Fibroblast of skin of left quadriceps (primary cell): ENCODE measurements around the gene MEGF9.
A peak's percentile ranks its signal among the peaks of the same experiment; 100 is the strongest.
"Not testable (repeated sequence)": the region's sequence is repeated elsewhere in the genome, so short reads cannot be mapped to it uniquely, and the experiment has no call there.

ENCODE experiments used
- DNase-seq, 2 experiments: peaks; one replicate each; pipeline ENCODE4 v3.0.0-alpha.2; 2013; ENCODE audit warnings: low read depth in 2 of 2

The MEGF9 gene

DNA sequence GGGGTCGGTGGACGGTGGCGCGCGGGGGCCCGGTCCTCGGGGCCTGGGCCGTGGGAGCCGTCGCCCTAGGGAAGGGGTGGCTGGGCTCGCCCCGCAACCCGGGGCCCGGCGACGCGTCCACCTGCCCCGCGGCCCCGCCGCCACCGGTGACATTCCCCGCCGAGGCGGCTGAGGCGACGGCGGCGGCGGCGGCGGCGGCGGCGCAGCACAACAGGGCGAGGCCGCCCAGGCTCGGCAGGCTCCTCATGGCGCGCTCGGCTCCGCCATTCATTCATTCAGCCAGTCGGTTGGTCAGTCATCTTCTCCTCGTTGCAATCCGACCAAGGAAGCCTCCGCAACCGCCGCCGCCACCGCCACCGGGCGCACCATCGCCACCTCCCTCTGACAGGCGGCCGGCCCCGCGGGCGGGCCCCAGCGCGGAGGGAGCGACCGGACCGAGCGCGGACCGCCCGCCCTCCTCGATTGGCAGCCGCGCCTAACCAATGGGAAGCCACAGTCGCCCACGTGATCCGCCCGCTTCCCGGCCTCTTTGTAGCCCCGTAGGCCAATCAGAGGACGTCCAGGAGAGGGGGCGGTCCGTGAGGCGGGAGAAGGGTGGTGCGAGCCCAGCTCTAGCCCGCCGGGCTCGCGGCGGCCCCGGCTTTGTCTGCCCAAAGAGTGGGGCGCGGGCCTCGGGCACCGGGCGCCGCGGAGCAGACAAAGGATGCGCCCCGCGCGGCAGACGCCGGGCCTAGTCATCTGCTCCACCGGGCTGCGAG is at the start of gene MEGF9:
TSS of gene MEGF9 (minus strand) at position 383 of the 758 bp plus-strand sequence. CDS start at position 271, 112 bp downstream.
- DNase-seq = peak; percentile 95 to 96

- no peak for DNase-seq
These were observed 46.7 kb upstream of the MEGF9 start for GRCh38 chr9:120761006-120761405.

- DNase-seq = no peak
These were observed 45.6 kb upstream of the MEGF9 start for GRCh38 chr9:120759755-120760400.

DNA sequence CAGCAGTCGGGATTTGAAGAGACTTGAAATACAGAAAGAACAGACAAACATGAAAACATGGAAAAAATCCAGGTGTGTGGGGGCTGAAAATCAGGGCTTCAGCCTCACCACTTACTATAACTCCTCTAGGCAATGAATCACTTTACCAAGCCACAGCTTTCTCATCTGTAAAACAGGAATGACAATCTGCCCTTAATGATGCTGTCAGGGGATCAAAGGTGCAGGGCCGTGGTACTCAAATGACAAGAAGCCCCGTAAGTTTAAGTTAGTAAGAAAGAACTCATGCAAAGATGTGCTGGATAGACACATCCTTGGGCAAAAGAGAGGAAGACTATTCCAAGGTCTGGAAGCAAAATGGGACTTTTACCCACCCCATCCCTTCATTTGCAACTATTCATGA is 44.3 kb upstream of the MEGF9 start:
- no peak for DNase-seq

DNA sequence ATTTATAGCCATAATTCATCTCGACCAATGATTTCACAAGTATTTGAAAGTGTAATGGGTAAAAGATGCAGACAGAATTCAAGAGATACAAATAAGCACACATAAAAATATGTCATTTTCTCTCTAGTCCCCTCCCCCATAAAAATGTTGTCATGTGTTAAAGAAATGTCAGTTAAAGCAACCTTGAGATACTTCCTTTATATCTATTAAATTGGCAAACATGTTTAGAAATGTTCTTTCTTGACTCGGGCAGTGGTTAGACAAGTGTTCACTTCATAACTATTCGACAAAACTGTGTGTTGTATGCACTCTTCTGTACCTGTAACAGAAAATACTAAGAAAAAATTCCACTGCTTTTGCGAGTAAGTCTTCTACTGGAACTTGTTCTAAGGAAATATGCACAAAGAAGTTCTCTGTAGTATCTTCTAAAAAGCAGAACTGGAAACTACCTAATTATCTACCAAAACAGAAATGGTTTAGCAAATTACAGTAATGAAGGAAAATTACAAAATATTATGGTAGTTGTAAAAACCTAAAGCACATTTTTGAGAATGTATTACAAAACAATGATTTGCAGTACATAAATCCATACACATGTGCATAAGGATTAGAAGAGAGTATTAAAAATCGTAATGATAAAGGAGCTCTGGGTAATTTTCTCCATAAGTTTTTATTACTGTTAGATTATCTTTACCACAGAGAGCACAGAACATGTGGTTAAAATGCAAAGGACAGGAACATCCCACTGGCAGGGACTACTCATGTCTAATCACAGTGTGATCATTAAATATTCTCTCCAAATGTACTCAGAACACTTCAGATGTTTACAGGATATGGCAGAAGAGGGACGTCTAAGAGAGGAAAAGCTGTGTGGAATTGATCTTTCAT is 43.0 kb upstream of the MEGF9 start:
- DNase-seq = no peak

DNA sequence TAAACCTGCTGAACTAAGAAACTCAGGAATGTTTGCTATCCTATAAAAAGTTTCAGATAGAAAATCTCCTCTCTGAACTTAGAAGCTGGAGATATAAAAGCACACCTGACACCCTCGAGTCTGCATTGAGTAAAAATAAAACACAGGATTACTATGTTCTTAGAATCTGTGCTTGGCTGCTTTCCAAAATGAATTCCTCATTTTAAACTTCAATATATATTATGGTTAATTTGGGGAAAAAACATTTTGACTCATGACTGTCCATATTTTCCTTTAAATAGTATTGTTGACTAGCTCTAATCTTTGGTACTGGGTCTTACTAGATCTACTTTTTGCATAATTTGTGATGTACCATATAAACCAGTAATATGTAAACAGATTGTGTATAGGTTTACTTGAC is 42.3 kb upstream of the MEGF9 start:
- no peak for DNase-seq

DNA sequence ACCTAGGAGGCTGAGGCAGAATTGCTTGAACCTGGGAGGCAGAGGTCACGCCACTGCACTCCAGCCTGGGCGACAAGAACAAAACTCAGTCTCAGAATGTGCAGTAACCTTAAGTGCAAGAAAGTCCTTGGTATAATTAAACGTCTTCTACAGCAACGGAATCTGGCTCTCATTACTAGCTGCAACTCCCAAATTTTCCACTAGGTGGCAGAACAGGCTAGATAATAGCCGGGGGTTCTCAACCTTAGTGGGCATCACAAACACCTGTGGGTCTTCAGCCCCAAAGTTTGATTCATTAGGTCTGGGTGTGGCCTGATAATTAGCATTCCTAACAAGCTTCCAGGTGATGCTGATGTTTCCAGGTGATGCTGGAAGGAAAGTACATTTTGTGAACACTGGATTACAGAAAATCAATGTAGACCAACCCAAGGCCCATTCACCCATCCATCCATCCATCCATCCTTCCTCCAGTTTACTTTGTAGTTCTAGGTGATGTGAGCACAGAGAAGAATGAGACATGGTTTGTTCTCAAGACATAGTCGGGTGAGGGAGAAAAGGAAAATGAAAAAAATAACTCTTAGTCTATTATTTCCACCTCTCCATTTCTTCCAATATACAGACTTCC is 41.7 kb upstream of the MEGF9 start:
- peak; percentile 16 to 18 for DNase-seq

GRCh38 chr9:120755044-120755443 is 40.8 kb upstream of the MEGF9 start:
- no peak for DNase-seq

DNA sequence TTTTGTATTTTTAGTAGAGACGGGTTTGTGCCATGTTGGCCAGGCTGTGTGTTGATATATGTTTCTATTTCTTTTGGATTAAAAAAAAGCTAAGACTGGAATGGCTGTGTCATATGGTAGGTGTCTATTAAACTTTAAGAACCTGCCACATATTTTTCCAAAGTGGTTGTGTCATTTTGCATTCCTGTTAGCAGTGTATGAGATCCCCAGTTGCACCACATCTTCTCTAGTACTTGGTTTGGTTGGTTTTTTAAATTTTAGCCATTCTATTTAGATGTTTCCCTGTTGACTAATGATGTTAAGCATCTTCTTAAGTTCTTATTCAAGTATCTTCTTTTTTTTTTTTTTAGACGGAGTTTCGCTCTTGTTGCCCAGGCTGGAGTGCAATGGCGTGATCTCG is 36.2 kb upstream of the MEGF9 start:
- no peak for DNase-seq

DNA sequence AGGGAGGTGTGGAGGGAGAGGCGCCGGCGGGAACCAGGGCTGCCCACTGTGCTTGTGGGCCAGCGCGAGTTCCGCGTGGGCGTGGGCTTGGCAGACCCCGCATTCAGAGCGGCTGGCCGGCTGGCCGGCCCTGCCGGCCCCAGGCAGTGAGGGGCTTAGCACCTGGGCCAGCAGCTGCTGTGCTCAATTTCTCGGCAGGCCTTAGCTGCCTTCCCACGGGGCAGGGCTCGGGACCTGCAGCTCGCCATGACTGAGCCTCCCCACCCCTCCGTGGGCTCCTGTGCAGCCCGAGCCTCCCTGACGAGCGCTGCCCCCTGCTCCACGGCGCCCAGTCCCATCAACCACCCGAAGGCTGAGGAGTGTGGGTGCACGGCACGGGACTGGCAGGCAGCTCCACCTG is 32.1 kb upstream of the MEGF9 start:
- not testable (repeated sequence) for DNase-seq

DNA sequence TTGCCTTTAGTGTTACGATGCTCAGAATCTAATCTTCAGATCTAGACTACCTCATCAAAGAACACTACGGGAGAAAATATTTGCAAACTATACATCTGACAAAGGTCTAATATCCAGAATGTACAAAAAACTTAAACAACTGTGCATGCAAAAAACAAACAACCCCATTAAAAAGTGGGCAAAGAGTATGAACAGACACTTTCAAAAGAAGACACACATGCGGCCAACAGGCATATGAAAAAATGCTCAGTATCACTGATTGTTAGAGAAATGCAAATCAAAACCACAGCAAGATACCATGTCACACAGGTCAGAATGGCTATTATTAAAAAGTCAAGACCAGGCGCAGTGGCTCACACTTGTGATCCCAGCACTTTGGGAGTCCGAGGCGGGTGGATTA is 31.0 kb upstream of the MEGF9 start:
- DNase-seq = no peak

- DNase-seq = no peak
These were observed 28.7 kb upstream of the MEGF9 start for GRCh38 chr9:120742951-120743416.

DNA sequence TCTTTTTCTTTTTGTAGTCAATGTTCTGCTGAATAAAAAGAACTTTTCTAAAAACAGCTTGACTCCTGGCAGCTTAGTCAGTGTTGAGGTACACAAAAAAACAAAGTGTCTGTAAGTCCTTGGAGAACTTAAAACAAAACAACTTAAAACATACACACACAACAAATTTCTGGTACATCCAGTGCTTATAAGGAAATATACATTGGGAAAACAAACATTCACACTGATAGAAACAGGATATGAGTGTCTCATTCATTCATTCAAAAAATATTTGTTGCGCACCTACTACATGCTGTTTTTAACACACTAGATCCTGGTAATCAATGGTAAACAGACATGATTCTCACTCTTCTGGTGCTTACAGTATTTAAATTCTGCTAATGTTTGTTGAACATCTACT is 27.4 kb upstream of the MEGF9 start:
- no peak for DNase-seq

DNA sequence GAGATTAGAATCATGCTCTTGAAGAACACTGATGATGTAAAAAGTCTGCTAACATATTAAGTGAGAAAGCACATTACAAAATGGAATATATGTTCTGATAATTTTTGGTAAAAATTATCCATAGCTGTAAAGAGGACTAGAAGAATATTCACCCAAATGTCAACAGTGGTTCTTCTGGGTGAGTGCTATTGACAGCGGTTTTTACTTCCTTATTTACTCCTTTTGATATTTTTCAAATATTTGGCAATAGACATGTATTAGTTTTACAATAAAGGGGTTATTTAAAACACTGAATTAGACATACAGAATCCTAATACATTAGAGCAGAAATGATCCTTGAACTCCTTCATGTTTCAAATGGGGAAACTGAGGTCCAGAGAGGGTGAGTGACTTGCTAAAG is 26.9 kb upstream of the MEGF9 start:
- no peak for DNase-seq

DNA sequence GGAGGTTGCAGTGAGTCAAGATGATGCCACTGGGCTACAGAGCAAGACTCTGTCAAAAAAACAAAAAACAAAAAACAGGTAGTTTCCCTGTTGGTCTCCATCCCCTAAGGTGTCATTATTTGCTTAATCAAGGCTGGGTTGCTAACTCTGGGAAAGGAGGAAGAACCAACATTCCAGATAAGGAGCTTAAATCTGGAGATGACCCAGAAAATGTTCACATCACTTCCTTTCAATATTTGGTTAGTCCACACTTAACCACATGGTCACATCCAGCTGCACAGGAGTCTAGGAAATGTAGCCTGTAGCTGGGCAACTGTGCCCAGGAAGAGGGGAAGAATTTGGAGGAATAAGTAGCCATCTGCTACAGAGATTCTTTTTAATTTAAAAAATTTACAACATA is 25.9 kb upstream of the MEGF9 start:
- no peak for DNase-seq

GRCh38 chr9:120737416-120738165 is 23.3 kb upstream of the MEGF9 start:
- no peak for DNase-seq

DNA sequence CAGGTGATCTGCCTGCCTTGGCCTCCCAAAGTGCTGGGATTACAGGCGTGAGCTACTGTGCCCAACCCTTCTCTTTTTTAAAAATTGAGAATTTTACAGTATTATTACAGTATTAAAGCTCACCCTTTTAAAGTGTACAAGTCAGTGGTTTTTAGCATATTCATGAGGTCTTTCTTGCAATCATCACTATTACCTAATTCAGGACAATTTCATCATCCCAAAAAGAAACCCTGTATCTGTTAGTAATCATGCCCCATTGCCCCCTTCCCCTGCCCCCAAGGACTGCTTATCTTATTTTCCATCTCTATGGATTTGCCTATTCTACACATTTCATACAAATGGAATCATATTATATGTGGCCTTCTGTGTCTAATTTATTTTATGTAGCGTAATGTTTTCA is 22.6 kb upstream of the MEGF9 start:
- no peak for DNase-seq

DNA sequence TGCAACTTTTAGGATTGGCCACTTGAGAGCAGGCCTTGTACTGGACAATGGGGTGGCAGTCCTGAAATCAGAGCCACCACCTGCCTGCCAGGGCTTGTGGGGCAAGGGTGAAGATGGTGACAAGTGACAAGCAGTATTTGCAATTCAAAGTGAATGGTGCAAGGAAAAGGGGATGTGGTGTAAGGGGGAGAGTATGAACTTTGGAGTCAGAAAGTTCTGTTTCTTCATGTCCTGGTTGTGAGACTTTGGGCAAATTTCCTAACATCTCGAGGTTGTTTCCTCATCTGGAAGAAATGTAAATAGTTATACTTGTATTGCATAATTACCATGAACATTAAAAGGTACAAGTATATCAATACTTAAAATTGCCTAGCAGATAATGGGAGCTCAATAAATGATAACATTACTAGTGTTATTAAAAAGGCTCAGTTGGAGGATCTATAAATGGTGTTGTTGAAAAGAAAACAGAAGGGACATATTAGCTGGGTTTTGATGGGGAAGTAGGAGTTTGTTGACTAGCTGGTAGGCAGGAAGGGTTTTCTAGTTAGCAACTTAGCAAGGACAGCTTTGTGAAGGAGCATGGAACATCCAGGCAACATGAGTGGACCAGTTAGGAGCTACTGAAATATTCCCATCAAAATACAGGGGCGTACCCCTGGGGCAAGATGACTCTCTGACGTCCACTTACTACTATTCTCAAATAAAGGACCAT is 21.3 kb upstream of the MEGF9 start:
- no peak for DNase-seq

DNA sequence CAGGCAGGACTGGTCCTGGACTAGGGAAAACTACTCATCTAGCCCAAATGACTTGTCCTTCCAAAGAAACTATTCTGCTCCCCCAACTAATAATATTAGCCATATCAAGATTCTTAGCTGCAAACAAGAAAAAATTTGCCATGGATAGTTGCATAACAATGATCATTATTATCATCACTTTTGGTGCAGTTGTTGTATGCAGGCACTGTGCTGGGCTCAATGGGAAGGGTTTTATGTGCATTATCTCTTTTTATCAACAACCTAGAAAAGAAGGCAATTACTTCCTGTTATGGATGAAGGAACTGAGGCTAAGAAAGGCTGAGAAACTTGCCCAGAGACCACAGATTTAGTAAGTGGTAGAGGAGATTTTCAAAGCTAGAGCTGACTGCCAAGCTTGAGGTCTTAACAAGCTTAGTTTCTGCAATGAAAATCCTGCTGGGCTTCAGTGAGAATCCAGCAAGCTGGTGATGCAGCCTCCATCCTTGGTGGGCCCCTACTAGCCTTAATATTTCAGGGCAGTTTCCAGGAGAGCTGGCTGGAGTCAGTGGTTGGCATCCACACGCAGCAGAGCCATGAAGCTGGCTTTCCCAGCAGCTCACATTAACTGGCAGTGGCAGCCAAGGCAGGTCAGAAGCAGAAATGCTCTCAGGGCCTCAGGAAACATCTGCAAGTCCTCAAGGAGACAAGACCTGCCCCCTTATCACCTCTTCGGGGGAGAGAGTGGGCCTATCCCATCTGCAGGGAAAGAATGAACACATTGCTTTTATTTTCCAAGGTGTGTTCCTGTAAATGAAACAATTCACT is 20.5 kb upstream of the MEGF9 start:
- no peak for DNase-seq

DNA sequence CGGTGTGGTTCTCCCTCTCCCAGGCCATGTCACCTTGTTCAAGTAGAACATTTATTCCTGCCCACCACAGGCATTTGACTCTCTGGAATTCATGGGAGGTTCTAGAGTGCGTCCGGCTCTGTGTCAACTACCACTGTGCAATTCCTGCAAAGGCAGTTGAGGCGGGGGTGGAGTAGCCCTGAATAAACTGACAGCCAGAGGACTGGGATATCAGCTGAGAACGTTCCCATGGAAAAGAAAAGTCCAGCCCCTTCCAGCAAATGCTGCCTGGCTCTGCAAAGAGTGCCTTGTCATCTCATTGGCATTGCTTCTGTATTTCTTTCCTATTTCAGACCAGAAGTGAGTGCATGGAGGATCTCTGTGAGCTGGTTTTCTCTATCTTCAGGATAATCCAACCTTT is 18.9 kb upstream of the MEGF9 start:
- DNase-seq = no peak
